IMR-90 (cell line): ENCODE measurements around the gene VAV3.

Experiments used
- ELK1 ChIP-seq: fragments of 150-350 bp; IDR thresholded peaks from 2 replicates; pipeline ENCODE4 v1.6.1; 2016; ENCODE audit warnings: low read depth, mild to moderate bottlenecking, low read length, moderate library complexity, borderline replicate concordance
- MAFK ChIP-seq: IDR thresholded peaks from 2 replicates; pipeline ENCODE4 v1.6.1; 2012; ENCODE audit warnings: low read depth, low read length, improper control_type of control experiment
- MAZ ChIP-seq: IDR thresholded peaks from 2 replicates; pipeline ENCODE4 v1.6.1; 2012; ENCODE audit warnings: low read depth, mild to moderate bottlenecking, low read length, improper control_type of control experiment, moderate library complexity, borderline replicate concordance
- POLR2A ChIP-seq: IDR thresholded peaks from 2 replicates; pipeline ENCODE4 v1.6.1; 2012; ENCODE audit warnings: mild to moderate bottlenecking, low read depth, low read length
- RAD21 ChIP-seq: IDR thresholded peaks from 2 replicates; pipeline ENCODE4 v1.6.1; 2012; ENCODE audit warnings: low read length, improper control_type of control experiment
- TF ChIP-seq, protein P1 (sequence below): conservative IDR thresholded peaks from 2 replicates; pipeline ENCODE4 v1.5.1; 2012; ENCODE audit warnings: mild to moderate bottlenecking, low read depth, low read length, improper control_type of control experiment

DNA sequence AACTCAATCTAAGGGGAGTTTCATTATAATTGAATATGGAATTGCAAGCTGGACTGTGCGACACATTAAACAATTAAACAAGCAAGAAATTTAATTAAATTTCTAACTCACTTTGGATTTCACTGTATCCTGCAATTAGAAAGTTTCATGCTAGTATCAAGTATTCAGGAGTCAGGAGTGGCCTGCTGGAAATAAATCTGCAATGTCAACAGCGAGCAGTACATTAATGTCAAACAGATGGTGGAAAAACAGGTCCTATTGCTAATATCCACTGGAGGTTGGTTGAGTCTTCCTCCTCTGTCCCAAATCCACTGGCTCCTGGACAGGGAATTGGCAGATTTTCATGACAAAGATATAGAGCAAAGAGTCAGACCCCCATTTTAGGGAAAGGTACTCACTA lies 237.1 kb downstream of the VAV3 start:
- TF ChIP-seq, protein P1, sequence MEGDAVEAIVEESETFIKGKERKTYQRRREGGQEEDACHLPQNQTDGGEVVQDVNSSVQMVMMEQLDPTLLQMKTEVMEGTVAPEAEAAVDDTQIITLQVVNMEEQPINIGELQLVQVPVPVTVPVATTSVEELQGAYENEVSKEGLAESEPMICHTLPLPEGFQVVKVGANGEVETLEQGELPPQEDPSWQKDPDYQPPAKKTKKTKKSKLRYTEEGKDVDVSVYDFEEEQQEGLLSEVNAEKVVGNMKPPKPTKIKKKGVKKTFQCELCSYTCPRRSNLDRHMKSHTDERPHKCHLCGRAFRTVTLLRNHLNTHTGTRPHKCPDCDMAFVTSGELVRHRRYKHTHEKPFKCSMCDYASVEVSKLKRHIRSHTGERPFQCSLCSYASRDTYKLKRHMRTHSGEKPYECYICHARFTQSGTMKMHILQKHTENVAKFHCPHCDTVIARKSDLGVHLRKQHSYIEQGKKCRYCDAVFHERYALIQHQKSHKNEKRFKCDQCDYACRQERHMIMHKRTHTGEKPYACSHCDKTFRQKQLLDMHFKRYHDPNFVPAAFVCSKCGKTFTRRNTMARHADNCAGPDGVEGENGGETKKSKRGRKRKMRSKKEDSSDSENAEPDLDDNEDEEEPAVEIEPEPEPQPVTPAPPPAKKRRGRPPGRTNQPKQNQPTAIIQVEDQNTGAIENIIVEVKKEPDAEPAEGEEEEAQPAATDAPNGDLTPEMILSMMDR, result no peak
- TF ChIP-seq MAZ, result no peak
- no peak for TF ChIP-seq MAFK
- no peak for TF ChIP-seq ELK1
- TF ChIP-seq POLR2A, result no peak
- TF ChIP-seq RAD21, result no peak
